Fibroblast of peridontal ligament (primary cell): Measurements from ENCODE around the gene FDPS.
"Not testable (repeated sequence)": the region's sequence is repeated elsewhere in the genome, so short reads cannot be mapped to it uniquely, and the experiment has no call there.

ENCODE experiments used
- DNase-seq: peaks from one replicate; pipeline ENCODE4 v3.0.0-alpha.2; 2010; ENCODE audit errors: extremely low read depth

The FDPS gene

DNA sequence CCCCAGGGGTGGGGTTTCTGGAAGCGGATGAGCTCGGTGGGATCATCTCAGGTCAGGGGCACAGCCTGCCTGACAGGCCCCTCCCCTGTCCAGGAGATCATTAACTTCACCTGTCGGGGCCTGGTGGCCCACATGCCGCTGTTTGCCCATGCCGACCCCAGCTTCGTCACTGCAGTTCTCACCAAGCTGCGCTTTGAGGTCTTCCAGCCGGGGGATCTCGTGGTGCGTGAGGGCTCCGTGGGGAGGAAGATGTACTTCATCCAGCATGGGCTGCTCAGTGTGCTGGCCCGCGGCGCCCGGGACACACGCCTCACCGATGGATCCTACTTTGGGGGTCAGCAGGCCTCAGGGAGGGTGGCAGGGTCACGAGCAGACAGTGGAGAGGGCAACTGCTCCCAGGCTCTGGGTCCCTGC, 23.0 kb upstream of the FDPS start:
- DNase-seq, result no peak

DNA sequence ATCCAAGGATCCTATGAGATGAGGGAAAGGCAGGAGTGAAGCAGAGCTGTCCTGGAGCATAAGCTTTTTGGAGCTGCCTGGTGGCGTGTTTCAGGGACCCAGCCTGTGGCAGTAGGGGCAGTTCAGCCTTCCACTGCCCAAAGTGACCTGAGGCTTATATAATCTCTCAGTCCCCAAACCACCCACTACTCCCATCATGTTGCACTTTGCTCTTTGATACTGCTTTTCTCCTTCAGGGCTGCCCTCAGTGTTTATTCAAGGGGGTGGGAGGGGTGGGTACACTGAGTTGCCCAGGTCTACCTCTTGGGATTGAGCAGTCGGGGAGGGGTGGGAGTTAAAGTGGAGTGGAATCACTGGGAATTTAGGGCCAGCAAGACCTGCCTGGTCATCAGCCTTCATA, 22.1 kb upstream of the FDPS start:
- no peak for DNase-seq

DNA sequence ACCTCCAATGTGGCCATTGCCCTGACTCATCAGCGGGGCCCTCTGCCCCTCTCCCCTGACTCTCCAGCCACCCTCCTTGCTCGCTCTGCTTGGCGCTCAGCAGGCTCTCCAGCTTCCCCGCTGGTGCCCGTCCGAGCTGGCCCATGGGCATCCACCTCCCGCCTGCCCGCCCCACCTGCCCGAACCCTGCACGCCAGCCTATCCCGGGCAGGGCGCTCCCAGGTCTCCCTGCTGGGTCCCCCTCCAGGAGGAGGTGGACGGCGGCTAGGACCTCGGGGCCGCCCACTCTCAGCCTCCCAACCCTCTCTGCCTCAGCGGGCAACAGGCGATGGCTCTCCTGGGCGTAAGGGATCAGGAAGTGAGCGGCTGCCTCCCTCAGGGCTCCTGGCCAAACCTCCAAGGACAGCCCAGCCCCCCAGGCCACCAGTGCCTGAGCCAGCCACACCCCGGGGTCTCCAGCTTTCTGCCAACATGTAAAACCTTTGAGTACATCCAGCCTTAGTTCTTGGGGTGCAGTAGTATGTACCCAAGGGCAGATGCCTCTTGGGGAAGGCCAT, 20.6 kb upstream of the FDPS start:
- no peak for DNase-seq

DNA sequence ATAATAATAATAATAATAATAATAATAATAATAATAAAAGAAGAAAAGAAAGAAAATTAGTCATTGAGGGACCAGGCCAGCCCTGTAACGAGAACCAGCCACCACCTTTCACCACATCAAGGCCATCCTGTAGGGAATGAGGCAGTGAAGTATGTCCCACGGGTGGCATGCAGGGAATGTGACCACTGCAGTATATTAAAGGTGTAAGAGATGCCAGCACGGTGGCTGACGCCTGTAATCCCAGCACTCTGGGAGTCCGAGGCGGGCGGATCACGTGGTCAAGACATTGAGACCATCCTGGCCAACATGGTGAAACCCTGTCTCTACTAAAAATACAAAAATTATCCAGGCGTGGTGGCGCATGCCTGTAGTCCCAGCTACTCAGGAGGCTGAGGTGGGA, 17.7 kb upstream of the FDPS start:
- not testable (repeated sequence) for DNase-seq

DNA sequence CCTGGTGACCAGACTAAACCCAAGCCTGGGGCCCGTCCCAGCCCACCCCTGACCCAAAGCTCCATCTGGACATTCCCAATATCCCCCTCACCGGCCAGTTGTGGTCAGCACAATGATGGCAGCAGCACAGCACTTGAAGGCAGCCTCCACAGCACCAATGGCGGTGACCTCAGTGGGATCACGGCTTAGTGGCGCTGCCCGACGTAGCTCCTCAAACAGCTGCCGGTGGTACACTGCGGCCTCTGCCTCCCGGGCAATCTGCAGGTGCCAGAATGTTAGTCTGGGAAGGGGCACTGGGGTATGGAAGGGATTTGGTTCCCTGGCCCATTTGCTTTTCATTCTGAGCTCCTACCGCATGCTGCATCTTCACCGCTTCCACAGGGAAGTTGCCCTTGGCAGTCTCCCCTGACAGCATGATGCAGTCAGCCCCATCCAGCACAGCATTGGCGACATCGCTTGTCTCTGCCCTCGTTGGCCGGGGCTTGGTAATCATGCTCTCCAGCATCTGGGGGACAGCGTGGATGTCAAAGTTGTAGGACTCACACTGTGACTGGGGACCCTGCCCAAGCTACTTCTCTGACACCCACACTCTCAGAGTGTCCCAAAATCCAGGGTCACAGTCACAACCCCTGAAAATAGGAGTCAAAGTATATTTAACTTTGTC, 15.4 kb upstream of the FDPS start:
- no peak for DNase-seq

DNA sequence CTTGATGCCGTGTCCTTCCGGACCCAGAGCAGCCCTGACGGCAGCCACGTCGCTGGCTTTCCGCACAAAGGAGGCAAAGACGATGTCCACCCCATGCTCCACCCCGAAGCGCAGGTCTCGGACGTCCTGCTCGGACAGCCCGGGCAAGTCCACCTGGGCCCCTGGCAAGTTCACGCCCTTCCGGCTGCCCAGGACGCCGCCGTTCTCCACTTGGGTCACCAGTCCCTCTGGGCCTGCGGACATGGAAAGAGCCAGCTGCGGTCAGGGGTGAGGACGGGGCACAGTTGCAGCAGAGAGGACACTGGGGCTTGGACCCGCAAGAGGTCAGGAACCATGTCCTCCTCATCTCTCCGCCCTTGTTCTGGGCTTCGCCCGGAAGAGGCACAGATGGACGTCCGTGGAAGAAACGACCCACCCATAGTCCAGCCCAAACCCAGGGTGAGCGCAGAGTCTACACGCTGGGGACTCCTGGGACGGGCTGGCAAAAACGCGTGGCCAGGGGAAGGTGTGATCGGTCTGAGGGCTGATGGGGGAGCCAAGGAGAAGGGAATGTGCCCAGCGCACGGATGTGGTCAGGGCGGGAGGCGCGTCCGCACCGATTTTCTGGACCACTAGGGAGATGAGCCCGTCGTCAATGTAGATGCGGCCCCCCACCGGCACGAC, 14.0 kb upstream of the FDPS start:
- no peak for DNase-seq

DNA sequence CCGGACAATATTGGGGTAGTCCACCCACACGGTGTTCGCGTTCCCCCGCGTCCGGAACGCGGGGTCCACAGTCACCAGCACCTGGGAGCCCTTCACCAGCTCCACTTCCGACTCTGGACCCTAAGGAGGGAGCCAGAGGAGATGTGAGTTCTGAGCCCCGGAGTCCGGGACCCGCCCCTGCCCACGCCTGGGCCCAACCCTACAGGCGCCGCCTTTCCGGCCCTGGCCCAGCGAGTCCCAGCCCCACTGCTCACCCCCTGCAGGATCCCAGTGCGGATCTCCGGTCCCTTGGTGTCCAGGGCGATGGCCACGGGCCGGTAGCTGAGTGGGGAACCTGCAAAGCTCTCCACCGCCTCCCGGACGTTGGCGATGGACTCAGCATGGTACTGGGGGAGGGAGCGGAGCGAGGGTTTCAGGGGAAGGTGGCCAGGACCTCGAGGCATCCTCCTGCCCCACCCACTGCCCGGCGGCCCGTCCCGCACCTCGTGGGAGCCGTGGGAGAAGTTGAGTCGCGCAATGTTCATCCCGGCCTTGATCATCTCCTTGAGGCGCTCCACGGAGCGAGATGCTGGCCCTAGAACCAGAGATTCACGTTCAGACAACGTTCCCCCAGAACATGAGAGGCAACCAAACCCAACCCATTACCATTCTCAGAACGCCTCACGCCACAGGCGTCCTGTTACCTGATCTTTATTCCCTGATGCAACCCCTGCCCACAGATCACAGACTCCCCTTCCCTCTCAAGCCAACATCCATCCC, 13.3 kb upstream of the FDPS start:
- DNase-seq, result no peak

DNA sequence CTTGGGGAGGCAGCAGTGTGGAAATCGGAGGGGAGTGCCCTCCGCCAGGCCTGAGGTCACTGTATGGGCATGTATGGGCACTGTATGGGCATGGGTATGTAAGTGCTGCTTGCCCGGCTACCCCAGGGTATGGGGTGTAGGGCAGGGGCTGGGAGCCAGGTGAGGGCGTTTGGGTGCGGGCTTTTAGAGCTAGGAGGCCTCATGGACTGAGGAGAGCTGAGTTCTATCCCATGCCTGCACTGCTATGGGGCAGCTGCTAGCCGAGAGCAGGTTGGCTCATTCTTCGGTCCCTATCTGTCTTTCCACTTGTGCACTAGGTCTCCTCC, 12.8 kb upstream of the FDPS start:
- no peak for DNase-seq

DNA sequence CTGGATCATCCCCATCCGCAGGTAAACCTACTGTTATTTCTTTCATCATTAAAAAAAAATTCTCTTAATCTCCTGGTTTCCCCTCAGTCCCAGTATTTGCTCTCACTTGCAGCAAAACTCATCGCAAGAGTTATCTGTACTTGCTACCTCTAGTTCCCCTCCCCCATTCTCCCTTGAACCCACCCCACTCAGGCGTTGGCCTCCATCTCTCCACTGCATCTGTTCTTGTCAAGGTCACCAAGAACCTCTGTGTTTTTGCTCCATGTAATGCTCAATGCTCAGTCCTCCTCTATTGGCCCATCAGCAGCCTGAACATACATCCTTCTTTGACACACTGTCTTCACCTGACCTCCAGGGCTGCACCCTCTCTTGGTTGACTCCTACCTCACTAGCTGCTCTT, 12.0 kb upstream of the FDPS start:
- DNase-seq, result no peak

DNA sequence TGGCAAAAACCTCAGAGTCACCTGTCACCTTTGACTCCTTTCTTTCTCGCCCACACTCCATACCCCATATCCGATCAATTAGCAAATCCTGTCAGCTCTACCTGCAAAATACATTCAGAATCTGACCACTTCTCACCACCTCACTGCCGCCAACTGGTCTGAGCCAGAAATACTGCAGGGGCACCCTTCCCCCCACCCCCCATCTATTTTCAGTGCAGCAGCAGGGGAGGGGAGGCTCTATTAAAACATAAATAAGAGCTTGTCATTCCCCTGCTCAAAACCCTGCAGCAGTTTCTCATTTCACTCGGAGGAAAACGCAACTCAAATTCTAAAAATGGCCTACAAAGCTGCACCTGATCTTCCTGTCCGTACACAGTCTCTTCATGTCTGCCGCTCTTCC, 11.3 kb upstream of the FDPS start:
- DNase-seq, result no peak

DNA sequence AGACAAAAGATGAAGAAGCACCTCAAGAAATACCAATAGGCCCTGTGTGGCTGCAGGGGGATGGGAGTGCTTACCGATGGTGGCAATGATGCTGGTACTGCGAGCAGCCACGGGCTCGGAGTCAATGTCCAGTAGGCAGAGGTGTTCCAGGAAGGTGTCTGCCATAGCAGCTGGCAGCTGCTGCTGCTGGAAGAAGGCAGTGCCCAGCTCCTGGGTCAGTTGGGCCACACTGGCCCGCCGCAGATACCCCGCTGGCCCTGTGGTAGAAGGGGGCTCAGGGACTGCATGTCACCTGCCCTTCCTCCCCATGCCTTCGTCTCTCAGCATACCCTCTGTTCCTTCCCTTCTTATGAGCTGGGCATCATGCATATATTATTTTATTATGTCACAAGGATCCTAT, 8.6 kb upstream of the FDPS start:
- DNase-seq, result no peak

DNA sequence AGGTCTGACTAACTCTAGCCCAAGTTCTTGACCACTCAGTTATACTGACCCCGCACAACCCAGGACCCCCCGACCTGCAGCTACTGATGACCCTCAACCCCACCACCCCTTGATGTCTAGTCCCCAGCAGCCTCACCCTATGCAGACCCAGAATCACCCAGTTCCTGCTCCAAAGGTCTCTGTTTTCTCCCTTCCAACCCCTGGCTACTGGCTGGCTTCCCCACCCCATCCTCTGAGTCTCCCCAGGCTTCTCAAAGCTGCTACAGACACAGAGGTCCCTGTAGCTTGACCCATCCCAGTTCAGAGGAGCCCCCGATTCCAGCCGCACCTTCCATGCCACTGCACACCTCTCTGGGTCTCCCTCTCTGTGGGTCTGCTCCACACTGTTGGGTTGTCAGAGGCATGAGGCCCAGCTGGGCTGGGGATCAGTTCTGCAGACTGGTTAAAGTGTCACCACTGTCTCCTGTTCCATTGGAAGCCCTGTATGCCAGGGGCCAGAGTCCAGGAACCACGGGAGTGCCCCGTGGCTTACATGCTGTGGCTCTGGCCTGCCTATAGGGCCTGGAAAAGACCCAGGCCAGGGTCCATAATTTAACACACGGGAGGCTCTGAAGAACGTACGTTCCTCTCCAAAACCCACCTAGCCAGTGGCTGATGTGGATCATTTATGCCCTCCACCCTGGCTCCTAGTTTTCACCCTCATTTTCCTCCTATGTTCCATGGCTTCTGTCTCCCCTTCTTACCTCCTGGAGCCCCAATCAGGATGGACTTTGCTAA, 7.9 kb upstream of the FDPS start:
- no peak for DNase-seq

DNA sequence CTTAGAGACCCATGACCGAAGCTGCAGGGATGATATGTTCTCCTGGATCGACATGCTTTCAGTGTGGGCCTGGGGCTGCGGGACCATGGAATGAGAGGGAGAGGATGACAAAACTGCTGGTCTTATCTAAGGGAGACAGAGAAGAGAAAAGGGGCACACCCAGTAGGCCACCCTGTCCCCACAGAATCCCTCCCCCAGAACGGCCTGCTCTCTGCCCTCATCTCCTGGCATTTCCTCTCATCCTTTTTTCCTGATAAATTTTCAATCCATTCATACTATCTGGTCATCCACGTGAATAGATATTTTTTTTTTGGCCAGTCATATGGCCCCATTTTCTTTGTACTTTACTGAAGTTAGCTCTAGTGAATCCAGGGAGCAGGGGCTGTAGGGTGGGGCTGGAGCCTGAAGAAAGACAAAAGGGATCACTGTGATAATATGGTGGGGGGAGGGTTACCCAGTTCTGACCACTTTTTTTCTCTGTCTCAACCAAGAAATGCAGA, 7.3 kb upstream of the FDPS start, which contains the start of gene PKLR:
TSS of gene PKLR (minus strand) at position 97 of the 500 bp plus-strand sequence. CDS start at position 54, 43 bp downstream.
- no peak for DNase-seq

DNA sequence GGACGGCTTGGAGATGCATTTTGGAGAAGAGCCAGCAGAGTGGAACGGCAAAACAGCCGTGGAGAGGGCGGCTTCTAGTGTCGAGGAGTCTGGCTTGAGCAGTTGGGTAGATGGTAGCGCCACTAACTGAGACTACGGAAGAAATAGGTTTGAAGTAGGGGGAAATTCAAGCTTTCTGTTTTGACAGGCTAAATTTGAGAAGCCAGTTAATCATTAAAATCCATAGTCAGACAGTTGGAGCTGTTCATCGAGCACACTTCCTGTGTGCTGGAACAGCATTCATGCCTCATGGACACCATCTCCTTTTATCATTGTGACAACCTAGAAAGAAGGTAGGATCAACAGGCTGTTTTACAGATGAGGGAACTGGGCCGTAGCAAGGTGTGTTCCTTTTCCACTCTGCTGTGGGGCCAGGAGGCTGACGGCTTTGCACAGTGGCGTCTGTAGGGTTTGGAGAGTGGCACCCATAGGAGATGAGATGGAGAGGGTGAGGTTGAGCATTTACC, 4.1 kb upstream of the FDPS start:
- no peak for DNase-seq

DNA sequence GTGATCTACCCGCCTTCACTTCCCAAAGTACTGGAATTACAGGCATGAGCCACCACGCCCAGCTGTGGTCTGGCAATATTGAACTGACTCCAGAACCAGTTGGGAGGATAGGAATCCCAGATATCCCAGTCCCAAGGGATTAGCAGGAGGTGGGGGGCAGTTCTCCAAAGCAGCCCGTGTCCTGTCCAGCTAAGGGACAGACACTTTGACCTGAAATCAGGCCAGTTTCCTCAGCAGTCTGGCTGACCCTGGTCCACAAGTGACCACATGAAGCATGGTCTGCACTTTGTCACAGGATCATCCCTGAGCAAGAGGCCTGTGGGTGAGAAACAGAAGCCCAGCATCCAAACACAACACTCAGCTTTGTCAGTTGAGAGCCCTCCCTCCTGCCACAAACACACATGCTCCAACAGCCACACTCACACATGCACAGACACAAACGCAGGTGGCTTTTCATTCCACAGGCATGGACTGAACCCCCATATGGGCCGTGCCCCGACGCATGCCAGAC, 2.7 kb upstream of the FDPS start:
- DNase-seq, result peak; percentile 51

DNA sequence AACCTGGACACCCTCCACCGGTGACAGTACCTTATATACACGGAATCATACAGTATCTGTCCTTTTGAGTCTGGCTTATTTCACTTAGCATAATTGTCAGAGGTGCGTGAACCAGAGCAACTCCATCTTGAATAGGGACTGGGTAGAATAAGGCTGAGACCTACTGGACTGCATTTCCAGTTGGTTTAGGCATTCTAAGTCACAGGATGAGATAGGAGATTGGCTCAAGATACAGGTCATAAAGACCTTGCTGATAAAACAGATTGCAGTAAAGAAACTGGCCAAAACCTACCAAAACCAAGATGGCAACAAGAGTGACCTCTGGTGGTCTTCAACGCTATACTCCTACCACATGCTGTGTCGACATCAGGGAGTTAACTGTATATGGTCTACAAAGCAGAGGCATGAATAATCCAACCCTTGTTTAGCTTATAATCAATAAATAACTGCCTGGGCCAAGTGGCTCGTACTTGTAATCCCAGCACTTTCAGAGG, 1.4 kb upstream of the FDPS start:
- peak; percentile 74 for DNase-seq

DNA sequence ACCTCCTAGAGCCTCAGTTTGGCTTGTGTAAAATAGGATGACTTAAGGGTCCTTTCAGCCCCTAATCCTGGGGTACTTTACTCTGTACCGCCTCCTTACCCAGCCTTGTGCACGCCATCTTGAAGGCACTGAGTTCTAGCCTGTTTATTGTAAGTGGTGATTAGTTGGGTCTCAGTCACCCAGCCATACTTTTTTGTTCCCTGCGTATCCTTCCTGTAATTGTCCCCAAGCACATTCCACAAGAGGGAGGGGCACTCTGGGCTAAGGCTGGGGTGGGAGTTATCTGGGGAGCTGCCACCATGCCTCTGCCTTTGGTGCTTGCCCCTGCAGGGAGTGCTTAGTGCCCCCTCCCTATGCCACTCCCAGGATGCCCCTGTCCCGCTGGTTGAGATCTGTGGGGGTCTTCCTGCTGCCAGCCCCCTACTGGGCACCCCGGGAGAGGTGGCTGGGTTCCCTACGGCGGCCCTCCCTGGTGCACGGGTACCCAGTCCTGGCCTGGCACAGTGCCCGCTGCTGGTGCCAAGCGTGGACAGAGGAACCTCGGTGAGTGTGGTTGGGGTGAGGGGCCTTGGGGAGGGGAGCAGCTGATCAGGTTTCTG, 856 bp downstream of the FDPS start:
- DNase-seq, result no peak

DNA sequence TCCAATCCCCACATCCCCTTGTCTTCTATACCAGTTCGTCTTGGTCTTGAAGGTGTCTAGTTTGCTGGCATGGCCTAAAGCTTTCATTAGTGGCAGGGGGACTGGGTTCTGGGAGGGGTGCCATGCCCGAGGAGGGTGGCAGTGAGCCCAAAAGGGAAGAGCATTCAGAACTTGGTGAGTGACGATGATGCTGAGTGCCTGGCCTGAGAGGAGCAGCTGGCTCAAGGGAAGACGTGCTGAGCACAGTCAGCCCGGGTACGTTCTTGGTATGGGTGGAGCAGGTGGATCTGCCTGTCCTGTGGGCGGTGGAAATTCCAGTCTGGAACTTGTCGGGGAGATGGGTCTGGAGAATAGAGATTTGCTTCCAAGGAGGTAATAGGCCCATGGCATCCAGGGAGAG, 4.6 kb downstream of the FDPS start:
- no peak for DNase-seq

DNA sequence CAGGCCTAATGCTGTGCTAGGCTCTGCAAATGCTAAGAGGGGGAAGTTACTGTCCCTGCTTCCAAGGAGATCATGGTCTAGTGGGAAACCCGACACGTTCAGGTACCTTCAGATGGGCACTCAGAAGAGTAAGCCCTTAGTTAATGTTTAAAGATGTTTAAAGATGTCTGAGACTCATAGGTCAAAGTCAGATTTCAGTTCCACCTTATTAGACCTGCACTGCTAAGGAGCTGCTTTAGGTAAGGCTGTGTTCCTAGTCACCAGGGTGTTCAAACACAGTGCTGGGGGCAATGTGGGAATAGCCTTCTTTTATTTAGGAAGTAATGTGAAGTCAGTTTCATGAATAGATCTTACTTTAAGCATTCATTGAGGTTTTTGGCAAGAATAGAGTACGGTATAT, 8.3 kb downstream of the FDPS start:
- DNase-seq, result no peak

DNA sequence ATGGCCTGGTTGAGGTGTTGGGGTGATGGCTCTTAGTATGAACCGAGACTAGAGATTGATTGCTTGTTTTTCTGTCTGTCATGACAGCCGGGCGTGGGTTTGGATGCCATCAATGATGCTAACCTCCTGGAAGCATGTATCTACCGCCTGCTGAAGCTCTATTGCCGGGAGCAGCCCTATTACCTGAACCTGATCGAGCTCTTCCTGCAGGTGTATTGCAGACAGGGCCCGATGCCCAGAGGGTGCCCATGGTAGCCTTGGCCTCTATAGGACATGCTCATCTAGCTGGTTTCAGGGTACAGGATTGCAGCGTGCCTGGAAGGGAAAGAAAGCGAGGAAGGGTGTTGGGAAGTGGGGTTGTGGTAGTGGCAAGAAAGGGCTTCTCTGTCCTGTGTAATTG, 9.4 kb downstream of the FDPS start:
- DNase-seq, result no peak

DNA sequence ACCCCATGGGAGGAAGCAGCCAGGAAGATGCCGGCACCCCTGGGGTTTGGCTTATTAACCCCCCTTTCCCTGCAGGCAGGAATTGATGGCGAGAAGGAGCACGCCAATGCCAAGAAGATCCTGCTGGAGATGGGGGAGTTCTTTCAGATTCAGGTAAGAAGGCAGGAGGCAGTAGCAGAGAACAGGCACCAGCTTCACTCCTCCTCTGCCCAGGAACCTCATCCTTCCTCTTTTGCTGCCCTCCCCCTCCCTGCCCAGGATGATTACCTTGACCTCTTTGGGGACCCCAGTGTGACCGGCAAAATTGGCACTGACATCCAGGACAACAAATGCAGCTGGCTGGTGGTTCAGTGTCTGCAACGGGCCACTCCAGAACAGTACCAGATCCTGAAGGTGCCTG, 10.9 kb downstream of the FDPS start:
- DNase-seq, result no peak
